Measurements from ENCODE around the gene MAN2C1.
"Not testable (repeated sequence)": the region's sequence is repeated elsewhere in the genome, so short reads cannot be mapped to it uniquely, and the experiment has no call there.

DNA sequence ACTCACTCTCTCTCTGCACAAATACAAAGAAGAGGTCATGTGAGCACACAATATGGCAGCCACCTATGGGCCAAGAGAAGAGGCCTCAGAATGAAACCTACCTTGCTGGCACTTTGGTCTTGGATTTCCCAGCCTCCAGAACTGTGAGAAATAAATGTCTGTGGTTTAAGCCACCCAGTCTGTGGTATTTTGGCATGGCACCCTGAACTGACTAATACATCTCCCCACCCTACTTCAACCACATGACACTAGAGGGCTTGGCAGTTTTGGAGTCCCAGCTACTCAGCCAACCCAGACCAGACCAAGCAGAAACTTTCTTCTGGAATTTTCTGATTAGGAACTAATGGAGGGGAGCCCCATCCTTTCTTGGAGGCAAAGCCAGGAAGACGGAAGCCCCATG is 55.9 kb downstream of the MAN2C1 start:
- TF ChIP-seq, protein P1, sequence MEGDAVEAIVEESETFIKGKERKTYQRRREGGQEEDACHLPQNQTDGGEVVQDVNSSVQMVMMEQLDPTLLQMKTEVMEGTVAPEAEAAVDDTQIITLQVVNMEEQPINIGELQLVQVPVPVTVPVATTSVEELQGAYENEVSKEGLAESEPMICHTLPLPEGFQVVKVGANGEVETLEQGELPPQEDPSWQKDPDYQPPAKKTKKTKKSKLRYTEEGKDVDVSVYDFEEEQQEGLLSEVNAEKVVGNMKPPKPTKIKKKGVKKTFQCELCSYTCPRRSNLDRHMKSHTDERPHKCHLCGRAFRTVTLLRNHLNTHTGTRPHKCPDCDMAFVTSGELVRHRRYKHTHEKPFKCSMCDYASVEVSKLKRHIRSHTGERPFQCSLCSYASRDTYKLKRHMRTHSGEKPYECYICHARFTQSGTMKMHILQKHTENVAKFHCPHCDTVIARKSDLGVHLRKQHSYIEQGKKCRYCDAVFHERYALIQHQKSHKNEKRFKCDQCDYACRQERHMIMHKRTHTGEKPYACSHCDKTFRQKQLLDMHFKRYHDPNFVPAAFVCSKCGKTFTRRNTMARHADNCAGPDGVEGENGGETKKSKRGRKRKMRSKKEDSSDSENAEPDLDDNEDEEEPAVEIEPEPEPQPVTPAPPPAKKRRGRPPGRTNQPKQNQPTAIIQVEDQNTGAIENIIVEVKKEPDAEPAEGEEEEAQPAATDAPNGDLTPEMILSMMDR (conservative IDR thresholded peaks at IDR 0.05), result not testable (repeated sequence)
- TF ChIP-seq ZFX (IDR thresholded peaks at IDR 0.05), result not testable (repeated sequence)

Data from C4-2B (cell line).